RWPE1 (cell line): ENCODE measurements around the gene CELF1.
A peak's percentile ranks its signal among the peaks of the same experiment; 100 is the strongest.

ENCODE experiments used
- CTCF ChIA-PET: fragments of 350-600 bp; sonication (Branson Sonifier 250); formaldehyde crosslinking; extraction: SDS; loops from one replicate; lab custom pipeline; 2021; lab: Yijun Ruan, JAX
- POLR2A ChIA-PET: fragments of 400-600 bp; formaldehyde crosslinking; extraction: SDS; loops from one replicate; lab custom pipeline; 2020; ENCODE audit warnings: antibody characterized with exemption; ENCODE audit not compliant: low non-redundant PET; lab: Yijun Ruan, JAX
- DNase-seq: peaks from one replicate; pipeline ENCODE4 v3.0.0; 2012; ENCODE audit warnings: low spot score
- H3K27ac ChIP-seq: fragments of 450-650 bp; 2 replicates; pipeline ENCODE4 v1.5.1; 2017
- TF ChIP-seq, protein P1 (sequence below): fragments of 450-650 bp; conservative IDR thresholded peaks from 2 replicates; pipeline ENCODE4 v1.5.1; 2017; ENCODE audit warnings: low read depth, mild to moderate bottlenecking

CELF1 gene

DNA sequence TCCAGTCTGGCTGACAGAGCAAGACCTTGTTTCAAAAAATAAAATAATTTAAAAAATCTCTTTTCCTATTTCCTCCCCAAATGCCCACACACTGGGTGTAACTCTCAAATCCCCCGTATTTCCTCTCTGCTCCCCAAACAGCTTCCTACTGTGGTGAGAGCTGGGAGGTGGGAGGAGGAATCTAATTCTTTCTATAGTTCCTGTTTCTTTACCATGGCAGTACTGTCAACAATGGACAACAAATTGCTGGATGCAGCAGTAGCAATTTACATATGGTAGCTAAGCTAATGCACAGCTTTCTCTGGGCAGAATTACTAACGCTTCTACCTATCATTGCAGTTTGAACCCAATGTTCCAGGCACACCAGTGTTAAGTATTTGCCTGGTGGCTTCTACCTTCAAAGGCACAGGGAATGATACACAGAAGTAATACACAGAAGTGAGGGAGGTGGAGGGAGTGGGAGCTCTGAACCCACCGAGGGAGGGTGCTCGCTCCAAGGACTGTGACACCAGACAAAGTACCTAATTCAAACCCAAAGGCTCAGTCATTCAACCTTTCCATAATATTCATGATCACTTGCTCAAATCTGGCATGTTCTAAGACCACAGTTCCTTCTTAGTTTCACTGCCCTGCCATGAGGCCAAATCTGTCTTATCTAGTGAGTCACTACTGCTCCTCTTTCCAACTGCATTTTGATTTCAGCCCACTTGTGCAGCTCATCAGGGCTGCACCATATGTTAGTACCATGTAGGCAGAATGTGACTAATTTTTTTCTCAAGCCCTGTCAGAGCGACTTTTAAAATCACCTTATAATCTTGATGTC lies 37.9 kb downstream of the CELF1 start:
- DNase-seq: peak; percentile 44
- ChIA-PET CTCF (no interaction called here), POLR2A (interaction anchor here (0.6 kb wide), 1 partner anchor 49 kb away, joined by 5 read pairs; no protein-coding TSS in a partner anchor)
- H3K27ac ChIP-seq: peak overlapping the region; percentile 84
- TF ChIP-seq, protein P1, sequence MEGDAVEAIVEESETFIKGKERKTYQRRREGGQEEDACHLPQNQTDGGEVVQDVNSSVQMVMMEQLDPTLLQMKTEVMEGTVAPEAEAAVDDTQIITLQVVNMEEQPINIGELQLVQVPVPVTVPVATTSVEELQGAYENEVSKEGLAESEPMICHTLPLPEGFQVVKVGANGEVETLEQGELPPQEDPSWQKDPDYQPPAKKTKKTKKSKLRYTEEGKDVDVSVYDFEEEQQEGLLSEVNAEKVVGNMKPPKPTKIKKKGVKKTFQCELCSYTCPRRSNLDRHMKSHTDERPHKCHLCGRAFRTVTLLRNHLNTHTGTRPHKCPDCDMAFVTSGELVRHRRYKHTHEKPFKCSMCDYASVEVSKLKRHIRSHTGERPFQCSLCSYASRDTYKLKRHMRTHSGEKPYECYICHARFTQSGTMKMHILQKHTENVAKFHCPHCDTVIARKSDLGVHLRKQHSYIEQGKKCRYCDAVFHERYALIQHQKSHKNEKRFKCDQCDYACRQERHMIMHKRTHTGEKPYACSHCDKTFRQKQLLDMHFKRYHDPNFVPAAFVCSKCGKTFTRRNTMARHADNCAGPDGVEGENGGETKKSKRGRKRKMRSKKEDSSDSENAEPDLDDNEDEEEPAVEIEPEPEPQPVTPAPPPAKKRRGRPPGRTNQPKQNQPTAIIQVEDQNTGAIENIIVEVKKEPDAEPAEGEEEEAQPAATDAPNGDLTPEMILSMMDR: no peak

DNA sequence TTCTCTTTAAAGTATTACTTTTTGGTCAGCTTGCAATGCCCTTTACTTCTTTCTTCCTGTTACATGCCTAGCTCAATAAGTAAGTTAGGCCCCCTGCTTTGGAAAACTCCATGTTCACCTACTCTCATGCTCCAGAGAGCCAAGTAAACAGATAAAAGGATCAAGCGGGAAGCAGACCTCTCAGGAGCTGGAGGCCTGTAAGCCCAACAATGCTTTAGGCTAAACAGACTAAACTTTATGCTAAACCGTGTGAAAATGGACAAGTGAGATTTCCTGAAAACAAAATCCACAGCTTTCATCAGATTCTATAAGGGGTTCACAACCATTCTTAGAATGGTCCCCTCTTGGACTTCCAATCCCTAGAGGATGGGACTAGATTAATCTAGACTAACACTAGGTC lies 40.2 kb downstream of the CELF1 start:
- peak overlapping the region; percentile 70; the same call in 1 of the 2 replicates for H3K27ac ChIP-seq
- DNase-seq: no peak

GRCh38 chr11:47511917-47512316 lies 41.0 kb downstream of the CELF1 start:
- H3K27ac ChIP-seq: peak overlapping the region; percentile 70
- TF ChIP-seq, protein P1: no peak
- POLR2A ChIA-PET: no interaction called here
- DNase-seq: no peak
- CTCF ChIA-PET: interaction anchor here (0.9 kb wide), 1 partner anchor 41 kb away, joined by 3 read pairs; the partner anchor contains the start of gene CELF1

More for the DNA sequence above, 40.2 kb downstream of the CELF1 start:
- ChIA-PET CTCF (interaction anchor here (0.9 kb wide), 1 partner anchor 40 kb away, joined by 3 read pairs; the partner anchor contains the start of gene CELF1), POLR2A (no interaction called here)
- TF ChIP-seq, protein P1: no peak

GRCh38 chr11:47510209-47510608 lies 42.7 kb downstream of the CELF1 start:
- TF ChIP-seq, protein P1: no peak
- ChIA-PET CTCF (interaction anchor here (1.2 kb wide), 1 partner anchor 10 kb away, joined by 3 read pairs; no protein-coding TSS in a partner anchor), POLR2A (no interaction called here)
- no peak for DNase-seq
- peak overlapping the region; percentile 60 for H3K27ac ChIP-seq

DNA sequence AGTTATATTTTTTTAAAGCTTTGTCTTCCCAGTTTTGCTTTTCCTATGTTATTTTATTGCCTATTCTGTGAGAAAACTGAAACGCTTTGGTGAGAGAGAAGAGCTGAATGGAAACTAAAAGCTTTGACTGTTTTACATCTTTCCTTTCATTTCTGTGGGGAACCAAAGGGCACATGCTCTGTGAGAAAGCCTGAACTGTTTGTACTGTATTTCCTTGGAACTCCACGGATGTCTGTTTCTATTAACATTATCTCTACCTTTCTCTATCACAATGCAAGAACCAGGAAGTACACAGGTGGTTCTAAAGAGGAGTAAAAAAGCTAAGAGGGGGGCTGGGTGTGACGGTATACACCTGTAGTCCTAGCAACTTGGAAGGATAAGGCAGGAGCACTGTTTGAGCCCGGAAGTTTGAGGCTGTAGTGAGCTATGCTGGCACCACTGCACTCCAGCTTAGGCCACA lies 43.8 kb downstream of the CELF1 start:
- POLR2A ChIA-PET: no interaction called here
- H3K27ac ChIP-seq: peak overlapping the region; percentile 64
- CTCF ChIA-PET: interaction anchor here (0.6 to 1.2 kb wide), 2 partner anchors 9 to 11 kb away, joined by 3 read pairs; no protein-coding TSS in a partner anchor
- TF ChIP-seq, protein P1: no peak
- DNase-seq: no peak

GRCh38 chr11:47508240-47508957 lies 44.5 kb downstream of the CELF1 start:
- ChIA-PET CTCF (no interaction called here), POLR2A (no interaction called here)
- no peak for DNase-seq
- TF ChIP-seq, protein P1: no peak
- H3K27ac ChIP-seq: peak overlapping the region; percentile 64
